Stimulated activated naive B cell treated with anti-CD40 and anti-IgM and Interleukin-4, amounts not matched to agents 10 μg/mL and 1 μg/mL and 100 μg/mL, for 72 hours (primary cell): ENCODE results near the gene APOBEC3A.
"Not testable (repeated sequence)": the region's sequence is repeated elsewhere in the genome, so short reads cannot be mapped to it uniquely, and the experiment has no call there.

Experiments
- ATAC-seq, 2 donors: fragments of 150-1000 bp; cut with Tn5 transposase; replicated peaks; 2 replicates each; pipeline ENCODE4 v1.10.0; 2021; ENCODE audit warnings: moderate library complexity in 1 of 2
- DNase-seq: peaks from one replicate; pipeline ENCODE4 v3.0.0; 2021
- H3K27ac Mint-ChIP-seq: one replicate; pipeline ENCODE4 v1.8.0; 2022; ENCODE audit warnings: mild to moderate bottlenecking, mixed read lengths
- H3K27me3 Mint-ChIP-seq, 2 donors: one replicate each; pipeline ENCODE4 v1.8.0; 2022; ENCODE audit warnings: mixed read lengths in 2 of 2
- H3K36me3 Mint-ChIP-seq, 2 donors: one replicate each; pipeline ENCODE4 v1.8.0; 2022; ENCODE audit warnings: mixed read lengths in 2 of 2, mild to moderate bottlenecking in 1 of 2
- H3K4me1 Mint-ChIP-seq, 2 donors: one replicate each; pipeline ENCODE4 v1.8.0; 2022; ENCODE audit warnings: mixed read lengths in 2 of 2, mild to moderate bottlenecking in 1 of 2
- H3K4me3 Mint-ChIP-seq, 2 donors: one replicate each; pipeline ENCODE4 v1.8.0; 2022; ENCODE audit warnings: mild to moderate bottlenecking in 2 of 2, mixed read lengths in 2 of 2, moderate library complexity in 1 of 2
- H3K9me3 Mint-ChIP-seq, 2 donors: one replicate each; pipeline ENCODE4 v1.8.0; 2022; ENCODE audit warnings: mixed read lengths in 2 of 2, mild to moderate bottlenecking in 1 of 2

Gene APOBEC3A

GRCh38 chr22:38971791-38972190 lies 14.4 kb downstream of the APOBEC3A start:
- Mint-ChIP-seq H3K9me3 (no peaks in the 10 kb centered on the region), H3K27me3 (peaks cover 14 to 30% of the 10 kb centered on the region in 2 donors), H3K4me3 (no peak overlapping the region), H3K36me3 (no peaks in the 10 kb centered on the region), H3K4me1 (peaks cover 9 to 14% of the 10 kb centered on the region in 2 donors), H3K27ac (no peak overlapping the region)
- DNase-seq (no peak), ATAC-seq (no peak)

- Mint-ChIP-seq H3K4me1 (peaks cover 6 to 9% of the 10 kb centered on the region in 2 donors), H3K4me3 (no peak overlapping the region), H3K27me3 (peaks cover 14 to 28% of the 10 kb centered on the region in 2 donors), H3K9me3 (peaks cover 0 to 4% of the 10 kb centered on the region in 2 donors), H3K36me3 (no peaks in the 10 kb centered on the region), H3K27ac (peak overlapping the region; percentile 2)
- DNase-seq = no peak
- no peak for ATAC-seq
Observed at GRCh38 chr22:38972558-38972957, 15.1 kb downstream of the APOBEC3A start.

GRCh38 chr22:38973289-38974169 lies 16.1 kb downstream of the APOBEC3A start:
- peak; percentile 63 to 79 for ATAC-seq
- peaks cover 14 to 31% of the 10 kb centered on the region in 2 donors for H3K27me3 Mint-ChIP-seq
- no peaks in the 10 kb centered on the region for H3K36me3 Mint-ChIP-seq
- H3K4me3 Mint-ChIP-seq = no peak overlapping the region
- H3K27ac Mint-ChIP-seq = no peak overlapping the region
- DNase-seq = no peak
- peaks cover 0 to 4% of the 10 kb centered on the region in 2 donors for H3K9me3 Mint-ChIP-seq
- peaks cover 0 to 2% of the 10 kb centered on the region in 2 donors for H3K4me1 Mint-ChIP-seq

- Mint-ChIP-seq H3K27me3 (peaks cover 9 to 27% of the 10 kb centered on the region in 2 donors), H3K9me3 (peaks cover 0 to 4% of the 10 kb centered on the region in 2 donors), H3K36me3 (no peaks in the 10 kb centered on the region), H3K27ac (no peak overlapping the region), H3K4me1 (peaks cover 0 to 2% of the 10 kb centered on the region in 2 donors), H3K4me3 (no peak overlapping the region)
- DNase-seq = no peak
- no peak for ATAC-seq
Observed at GRCh38 chr22:38974170-38974825, 16.9 kb downstream of the APOBEC3A start.

GRCh38 chr22:38974826-38975175 lies 17.4 kb downstream of the APOBEC3A start:
- peaks cover 0 to 4% of the 10 kb centered on the region in 2 donors for H3K9me3 Mint-ChIP-seq
- DNase-seq = no peak
- no peak for ATAC-seq
- no peaks in the 10 kb centered on the region for H3K36me3 Mint-ChIP-seq
- H3K4me3 Mint-ChIP-seq = no peak overlapping the region
- H3K27me3 Mint-ChIP-seq = peaks cover 7 to 24% of the 10 kb centered on the region in 2 donors
- no peak overlapping the region for H3K27ac Mint-ChIP-seq
- peaks cover 0 to 2% of the 10 kb centered on the region in 2 donors for H3K4me1 Mint-ChIP-seq

GRCh38 chr22:38977289-38977688 lies 19.9 kb downstream of the APOBEC3A start:
- H3K4me1 Mint-ChIP-seq = peaks cover 11 to 12% of the 10 kb centered on the region in 2 donors
- H3K4me3 Mint-ChIP-seq, H3K27me3 Mint-ChIP-seq, H3K36me3 Mint-ChIP-seq, H3K9me3 Mint-ChIP-seq, DNase-seq, ATAC-seq, H3K27ac Mint-ChIP-seq: not testable (repeated sequence)

- not testable (repeated sequence) for DNase-seq, H3K9me3 Mint-ChIP-seq, H3K27ac Mint-ChIP-seq, H3K36me3 Mint-ChIP-seq, H3K27me3 Mint-ChIP-seq, ATAC-seq, H3K4me3 Mint-ChIP-seq
- peaks cover 24 to 30% of the 10 kb centered on the region in 2 donors for H3K4me1 Mint-ChIP-seq
Observed at GRCh38 chr22:38980587-38980986, 23.2 kb downstream of the APOBEC3A start.

- Mint-ChIP-seq H3K9me3 (peaks cover 2 to 8% of the 10 kb centered on the region in 2 donors), H3K4me1 (peaks cover 28 to 34% of the 10 kb centered on the region in 2 donors), H3K4me3 (peak overlapping the region; percentile 85 to 93), H3K36me3 (peaks cover 0 to 4% of the 10 kb centered on the region in 2 donors), H3K27ac (peak overlapping the region; percentile 95), H3K27me3 (peaks cover 0 to 4% of the 10 kb centered on the region in 2 donors)
- peak; percentile 9 to 14 for ATAC-seq
- DNase-seq = no peak
Observed at GRCh38 chr22:38981005-38981991, 23.9 kb downstream of the APOBEC3A start.

- ATAC-seq (peak; percentile 76 to 81), DNase-seq (peak; percentile 81)
- Mint-ChIP-seq H3K36me3 (peaks cover 0 to 4% of the 10 kb centered on the region in 2 donors), H3K27ac (peak within 1 kb of the TSS; percentile 95), H3K9me3 (peaks cover 2 to 4% of the 10 kb centered on the region in 2 donors), H3K4me1 (peaks cover 31 to 34% of the 10 kb centered on the region in 2 donors), H3K4me3 (peak within 1 kb of the TSS; percentile 85 to 93), H3K27me3 (peaks cover 0 to 4% of the 10 kb centered on the region in 2 donors)
Observed at GRCh38 chr22:38981992-38982927, 24.9 kb downstream of the APOBEC3A start, which contains the start of gene APOBEC3B. Gene APOBEC3B (plus strand): TSS chr22:38982347. CDS start chr22:38982454, 107 bp downstream.

GRCh38 chr22:38984224-38984623 lies 26.8 kb downstream of the APOBEC3A start:
- H3K36me3 Mint-ChIP-seq = peaks cover 0 to 4% of the 10 kb centered on the region in 2 donors
- no peak overlapping the region for H3K27ac Mint-ChIP-seq
- no peak for DNase-seq
- ATAC-seq = no peak
- peaks cover 31 to 34% of the 10 kb centered on the region in 2 donors for H3K4me1 Mint-ChIP-seq
- H3K27me3 Mint-ChIP-seq = no peaks in the 10 kb centered on the region
- peaks cover 2 to 4% of the 10 kb centered on the region in 2 donors for H3K9me3 Mint-ChIP-seq
- no peak overlapping the region for H3K4me3 Mint-ChIP-seq

- not testable (repeated sequence) for H3K36me3 Mint-ChIP-seq, H3K9me3 Mint-ChIP-seq, H3K27me3 Mint-ChIP-seq
- ATAC-seq = peak; percentile 81 to 83
- Mint-ChIP-seq H3K27ac (peak overlapping the region; percentile 91), H3K4me3 (peak overlapping the region; percentile 11 to 37), H3K4me1 (peaks cover 33 to 34% of the 10 kb centered on the region in 2 donors)
- DNase-seq = peak; percentile 85
Observed at GRCh38 chr22:38984784-38985757, 27.7 kb downstream of the APOBEC3A start.

GRCh38 chr22:38986629-38987028 lies 29.2 kb downstream of the APOBEC3A start:
- peak overlapping the region; percentile 85 for H3K27ac Mint-ChIP-seq

More at GRCh38 chr22:38986629-38987028, 29.2 kb downstream of the APOBEC3A start:
- Mint-ChIP-seq H3K4me3 (peak overlapping the region in 1 of 2 donors; percentile 21), H3K27me3 (no peaks in the 10 kb centered on the region), H3K9me3 (peaks cover 2 to 4% of the 10 kb centered on the region in 2 donors), H3K36me3 (peaks cover 0 to 4% of the 10 kb centered on the region in 2 donors), H3K4me1 (peaks cover 29 to 30% of the 10 kb centered on the region in 2 donors)
- ATAC-seq (no peak), DNase-seq (no peak)
